ENCODE data around the gene CRYBG2. TPM values are rescaled to one million over a fixed set of nuclear protein-coding genes. Genes with fewer than 3 reads are reported as not detected.
A peak's percentile ranks its signal among the peaks of the same experiment; 100 is the strongest.

Gene CRYBG2
- total RNA-seq, 1 donor from 2014 or later: 2.8 TPM

GRCh38 chr1:26368486-26368885, 14.6 kb upstream of the CRYBG2 start:
- no peak for TF ChIP-seq CTCF (conservative IDR thresholded peaks at IDR 0.05; ENCODE audit: low read depth, low read length)
- DNase-seq (ENCODE audit: low read depth): no peak
- no peak overlapping the region for H3K4me3 ChIP-seq (ENCODE audit: low read depth, low read length)

- DNase-seq (ENCODE audit: low read depth): no peak
- H3K4me3 ChIP-seq (ENCODE audit: low read depth, low read length): no peak overlapping the region
- TF ChIP-seq CTCF (conservative IDR thresholded peaks at IDR 0.05; ENCODE audit: low read depth, low read length): no peak
These were observed 14.1 kb upstream of the CRYBG2 start for GRCh38 chr1:26368006-26368405.

DNA sequence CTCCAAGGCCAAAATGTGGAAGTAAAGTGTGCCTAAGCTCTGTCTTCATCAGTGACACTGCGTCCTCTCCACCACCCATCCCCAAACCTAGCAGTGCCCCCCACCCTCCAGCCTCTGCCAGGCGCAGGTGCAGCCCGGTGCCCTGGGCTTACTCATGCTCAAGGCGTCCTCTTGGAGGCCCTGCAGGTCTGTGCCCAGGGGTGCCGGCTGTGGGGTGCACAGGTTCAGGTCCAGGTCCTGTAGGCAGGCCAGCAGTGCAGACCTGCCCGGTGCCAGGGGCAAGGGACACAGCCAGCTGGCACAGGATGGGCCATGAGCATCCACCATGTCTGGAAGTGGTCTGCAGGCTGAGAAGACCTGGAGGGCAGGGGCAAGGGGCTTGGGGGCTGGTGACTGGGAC, 13.5 kb upstream of the CRYBG2 start:
- H3K4me3 ChIP-seq (ENCODE audit: low read depth, low read length): no peak overlapping the region
- TF ChIP-seq CTCF (conservative IDR thresholded peaks at IDR 0.05; ENCODE audit: low read depth, low read length): no peak
- no peak for DNase-seq (ENCODE audit: low read depth)

GRCh38 chr1:26364956-26365355, 11.0 kb upstream of the CRYBG2 start:
- no peak for TF ChIP-seq CTCF (conservative IDR thresholded peaks at IDR 0.05; ENCODE audit: low read depth, low read length)
- no peak overlapping the region for H3K4me3 ChIP-seq (ENCODE audit: low read depth, low read length)
- DNase-seq (ENCODE audit: low read depth): no peak

GRCh38 chr1:26363549-26364448, 9.9 kb upstream of the CRYBG2 start:
- TF ChIP-seq CTCF (conservative IDR thresholded peaks at IDR 0.05; ENCODE audit: low read depth, low read length): peak; percentile 98
- no peak for DNase-seq (ENCODE audit: low read depth)
- no peak overlapping the region for H3K4me3 ChIP-seq (ENCODE audit: low read depth, low read length)

DNA sequence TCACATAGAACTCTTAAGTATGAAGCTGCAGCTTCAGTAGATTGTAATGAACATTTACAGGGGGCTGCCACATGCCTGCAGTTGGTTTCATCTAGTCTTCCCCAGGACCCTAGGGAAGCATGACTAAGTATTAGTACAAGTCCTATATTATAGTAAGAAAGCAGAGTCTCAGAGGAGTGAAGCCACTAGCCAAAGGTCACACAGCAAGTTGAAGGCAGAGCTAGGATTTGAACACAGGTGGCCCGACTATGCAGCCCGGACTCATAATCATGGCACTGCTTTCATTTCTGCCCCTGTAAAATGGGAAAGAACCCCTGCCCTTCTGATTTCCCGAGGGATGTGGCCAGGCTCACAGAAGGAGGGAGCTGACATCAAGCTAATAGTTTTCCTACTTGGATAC, 8.4 kb upstream of the CRYBG2 start:
- DNase-seq (ENCODE audit: low read depth): no peak
- TF ChIP-seq CTCF (conservative IDR thresholded peaks at IDR 0.05; ENCODE audit: low read depth, low read length): no peak
- no peak overlapping the region for H3K4me3 ChIP-seq (ENCODE audit: low read depth, low read length)
